Kidney epithelial cell (primary cell): Measurements from ENCODE around the gene COL8A1. TPM values are rescaled to one million over a fixed set of nuclear protein-coding genes. Genes with fewer than 3 reads are reported as not detected.

Source experiments
- DNase-seq: peaks from one replicate; pipeline ENCODE4 v3.0.0-alpha.2; 2010; ENCODE audit warnings: low read depth
- H3K27me3 ChIP-seq: 2 replicates; pipeline ENCODE4 v1.6.0; 2011; ENCODE audit warnings: low read length; ENCODE audit not compliant: control insufficient read depth, insufficient read depth
- H3K36me3 ChIP-seq: 2 replicates; pipeline ENCODE4 v1.5.1; 2011; ENCODE audit warnings: low read length; ENCODE audit not compliant: control insufficient read depth, insufficient read depth
- H3K4me3 ChIP-seq: 2 replicates; pipeline ENCODE4 v1.5.1; 2011; ENCODE audit warnings: low read depth, mild to moderate bottlenecking, control low read depth, low read length
- total RNA-seq: library from RNA; depleted of rRNA; stranded (reverse); fragments of >200 nt; gene quantifications from 2 replicates; pipeline ENCODE4 v1.2.3, GENCODE V29; 2015
- TF ChIP-seq, protein P1 (sequence below): IDR thresholded peaks from 2 replicates; pipeline ENCODE4 v1.5.1; 2011; ENCODE audit warnings: mild to moderate bottlenecking, moderate library complexity, low read length, control low read depth, inconsistent platforms; ENCODE audit not compliant: insufficient read depth, poor library complexity, severe bottlenecking

Gene COL8A1
- total RNA-seq, 1 donor from 2014 or later, result 24.4 TPM

DNA sequence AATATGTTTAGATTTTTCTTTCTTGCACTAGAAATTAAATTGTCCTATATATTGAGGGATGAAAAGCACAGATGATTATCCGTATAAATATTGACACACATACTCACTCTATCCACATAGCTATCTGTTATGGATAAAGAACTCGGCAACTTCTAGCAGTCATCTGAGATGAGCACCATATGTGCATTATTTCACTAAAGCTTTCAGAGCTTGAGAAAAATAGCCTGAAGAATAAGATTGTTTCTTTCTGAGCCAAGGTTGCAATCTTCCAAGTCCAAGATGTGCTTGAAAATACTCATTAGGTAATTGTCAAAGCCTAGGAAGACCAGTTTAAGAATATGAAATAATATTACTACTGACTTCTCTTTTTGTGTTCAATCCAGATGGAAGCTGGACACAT lies 40.5 kb downstream of the COL8A1 start:
- H3K36me3 ChIP-seq, result no peaks in the 10 kb centered on the region
- no peaks in the 10 kb centered on the region for H3K27me3 ChIP-seq
- H3K4me3 ChIP-seq, result no peak overlapping the region
- no peak for DNase-seq
- TF ChIP-seq, protein P1, sequence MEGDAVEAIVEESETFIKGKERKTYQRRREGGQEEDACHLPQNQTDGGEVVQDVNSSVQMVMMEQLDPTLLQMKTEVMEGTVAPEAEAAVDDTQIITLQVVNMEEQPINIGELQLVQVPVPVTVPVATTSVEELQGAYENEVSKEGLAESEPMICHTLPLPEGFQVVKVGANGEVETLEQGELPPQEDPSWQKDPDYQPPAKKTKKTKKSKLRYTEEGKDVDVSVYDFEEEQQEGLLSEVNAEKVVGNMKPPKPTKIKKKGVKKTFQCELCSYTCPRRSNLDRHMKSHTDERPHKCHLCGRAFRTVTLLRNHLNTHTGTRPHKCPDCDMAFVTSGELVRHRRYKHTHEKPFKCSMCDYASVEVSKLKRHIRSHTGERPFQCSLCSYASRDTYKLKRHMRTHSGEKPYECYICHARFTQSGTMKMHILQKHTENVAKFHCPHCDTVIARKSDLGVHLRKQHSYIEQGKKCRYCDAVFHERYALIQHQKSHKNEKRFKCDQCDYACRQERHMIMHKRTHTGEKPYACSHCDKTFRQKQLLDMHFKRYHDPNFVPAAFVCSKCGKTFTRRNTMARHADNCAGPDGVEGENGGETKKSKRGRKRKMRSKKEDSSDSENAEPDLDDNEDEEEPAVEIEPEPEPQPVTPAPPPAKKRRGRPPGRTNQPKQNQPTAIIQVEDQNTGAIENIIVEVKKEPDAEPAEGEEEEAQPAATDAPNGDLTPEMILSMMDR, result no peak

DNA sequence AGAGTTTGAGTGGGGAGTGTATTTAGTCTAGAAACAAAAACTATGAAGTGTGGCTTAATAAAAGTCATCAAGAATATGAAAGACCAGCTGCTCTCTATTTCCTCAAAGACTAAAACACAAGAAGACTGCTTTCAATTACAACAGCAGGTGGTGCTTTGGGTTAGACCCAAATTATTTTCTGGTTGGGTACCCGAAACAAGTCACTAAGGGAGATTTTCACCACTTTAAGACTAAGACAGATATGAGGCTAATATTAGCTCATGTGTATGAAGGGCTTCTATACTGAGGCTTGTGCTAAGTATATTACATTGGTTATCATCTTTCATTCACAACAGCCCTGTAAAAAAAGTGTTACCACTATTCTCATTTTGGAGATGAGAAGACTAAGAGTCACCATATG lies 43.1 kb downstream of the COL8A1 start:
- Histone ChIP-seq H3K36me3 (no peaks in the 10 kb centered on the region), H3K27me3 (no peaks in the 10 kb centered on the region), H3K4me3 (no peak overlapping the region)
- TF ChIP-seq, protein P1, result no peak
- DNase-seq, result no peak

DNA sequence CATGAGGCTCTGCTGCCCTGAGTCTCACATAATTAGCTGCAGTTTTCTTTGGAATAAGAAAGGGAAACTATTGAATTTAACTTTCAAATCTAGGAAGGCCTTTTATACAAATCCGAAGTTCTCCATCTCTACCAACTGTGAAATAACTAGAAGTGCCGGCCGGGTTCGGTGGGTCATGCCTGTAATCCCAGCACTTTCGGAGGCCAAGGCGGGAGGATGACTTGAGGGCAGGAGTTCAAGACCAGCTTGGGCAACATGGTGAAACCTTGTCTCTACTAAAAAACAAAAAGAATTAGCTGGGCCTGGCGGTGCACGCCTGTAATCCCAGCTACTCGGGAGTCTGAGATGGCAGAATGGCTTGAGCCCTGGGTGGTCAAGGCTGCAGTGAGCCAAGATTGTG lies 43.6 kb downstream of the COL8A1 start:
- TF ChIP-seq, protein P1, result no peak
- H3K36me3 ChIP-seq, result no peaks in the 10 kb centered on the region
- no peak for DNase-seq
- no peak overlapping the region for H3K4me3 ChIP-seq
- no peaks in the 10 kb centered on the region for H3K27me3 ChIP-seq

DNA sequence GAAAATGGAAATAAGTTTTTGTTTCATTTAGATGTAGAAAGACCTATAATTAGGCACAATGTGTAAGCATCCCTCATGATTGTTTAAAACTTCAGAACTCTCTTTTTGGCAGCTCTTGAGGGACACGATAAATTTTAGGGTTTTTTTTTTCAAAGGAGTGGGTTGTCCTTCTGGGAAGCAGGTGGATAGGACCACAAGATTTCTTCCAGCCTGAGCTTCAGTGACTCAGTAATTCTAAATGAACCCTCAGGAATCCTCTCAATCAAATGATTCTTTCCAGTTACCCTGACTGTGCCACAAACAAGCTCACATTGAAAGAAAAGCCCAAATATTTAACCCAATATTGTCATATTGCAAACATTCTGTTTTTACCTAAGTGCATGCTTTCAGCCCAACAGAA lies 45.1 kb downstream of the COL8A1 start:
- no peak for DNase-seq
- no peaks in the 10 kb centered on the region for H3K27me3 ChIP-seq
- TF ChIP-seq, protein P1, result no peak
- H3K4me3 ChIP-seq, result no peak overlapping the region
- no peaks in the 10 kb centered on the region for H3K36me3 ChIP-seq

DNA sequence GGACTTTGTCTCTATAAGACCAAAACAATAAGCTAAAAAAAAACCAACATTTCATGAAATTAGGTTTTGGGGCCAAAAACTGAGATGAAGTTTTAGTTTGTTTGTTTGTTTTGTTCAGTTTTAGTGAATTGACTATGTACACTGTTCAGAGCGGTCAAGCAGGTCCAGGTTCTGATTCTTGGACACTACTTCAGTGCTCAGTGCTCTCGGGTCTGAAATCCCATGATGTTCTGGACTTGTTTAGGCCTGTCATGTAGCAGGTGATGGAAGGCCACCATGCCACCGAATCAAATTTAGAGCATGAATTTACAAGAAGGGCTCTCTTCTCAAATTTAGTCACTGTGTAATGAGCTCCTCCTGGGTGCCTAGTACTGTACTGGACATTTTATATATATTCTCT lies 45.5 kb downstream of the COL8A1 start:
- no peak overlapping the region for H3K4me3 ChIP-seq
- H3K27me3 ChIP-seq, result no peaks in the 10 kb centered on the region
- H3K36me3 ChIP-seq, result no peaks in the 10 kb centered on the region
- TF ChIP-seq, protein P1, result no peak
- DNase-seq, result no peak

DNA sequence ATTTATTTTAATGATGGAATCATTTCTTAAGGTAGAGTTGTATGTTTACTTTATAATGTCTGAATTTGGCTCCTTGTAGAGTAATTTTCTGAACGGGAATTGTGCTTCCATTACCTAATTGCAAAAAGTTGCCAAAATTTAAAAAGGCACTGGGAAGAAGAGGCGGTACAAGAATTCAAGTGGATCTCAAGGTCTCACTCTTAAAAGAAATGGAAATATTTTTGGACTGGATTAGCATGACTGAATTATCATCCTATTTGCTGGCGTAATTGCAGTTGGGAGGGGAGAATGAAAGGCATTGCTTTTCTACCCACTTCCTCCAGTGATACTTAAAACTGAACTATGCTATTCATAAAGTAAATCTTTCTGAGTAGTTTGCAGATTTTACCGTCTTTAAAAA lies 46.2 kb downstream of the COL8A1 start:
- Histone ChIP-seq H3K27me3 (no peaks in the 10 kb centered on the region), H3K36me3 (no peaks in the 10 kb centered on the region), H3K4me3 (no peak overlapping the region)
- DNase-seq, result no peak
- TF ChIP-seq, protein P1, result no peak
